ENCODE data around the gene ECI2.

Gene ECI2

GRCh38 chr6:4155848-4156466 is 20.6 kb upstream of the ECI2 start:
- peak; percentile 74 for DNase-seq
- H3K9me3 Mint-ChIP-seq: peaks cover 10% of the 10 kb centered on the region
- no peak overlapping the region for H3K4me3 Mint-ChIP-seq
- peak; percentile 80 for TF ChIP-seq CTCF (IDR thresholded peaks at IDR 0.05)
- H3K27me3 Mint-ChIP-seq (ENCODE audit: low read depth, poor library complexity): peaks cover 6% of the 10 kb centered on the region
- H3K36me3 Mint-ChIP-seq (ENCODE audit: low read depth): no peaks in the 10 kb centered on the region
- H3K27ac Mint-ChIP-seq: no peak overlapping the region
- H3K4me1 Mint-ChIP-seq: peaks cover 18% of the 10 kb centered on the region

- no peak for TF ChIP-seq CTCF (IDR thresholded peaks at IDR 0.05)
- no peaks in the 10 kb centered on the region for H3K36me3 Mint-ChIP-seq (ENCODE audit: low read depth)
- no peak overlapping the region for H3K4me3 Mint-ChIP-seq
- H3K4me1 Mint-ChIP-seq: peaks cover 18% of the 10 kb centered on the region
- H3K27me3 Mint-ChIP-seq (ENCODE audit: low read depth, poor library complexity): no peaks in the 10 kb centered on the region
- no peak for DNase-seq
- H3K9me3 Mint-ChIP-seq: peaks cover 23% of the 10 kb centered on the region
- H3K27ac Mint-ChIP-seq: no peak overlapping the region
Observed at GRCh38 chr6:4153514-4153985, 18.2 kb upstream of the ECI2 start.

- Mint-ChIP-seq H3K27me3 (ENCODE audit: low read depth, poor library complexity) (peaks cover 3% of the 10 kb centered on the region), H3K4me1 (no peaks in the 10 kb centered on the region), H3K36me3 (ENCODE audit: low read depth) (no peaks in the 10 kb centered on the region), H3K4me3 (no peak overlapping the region), H3K9me3 (peaks cover 14% of the 10 kb centered on the region), H3K27ac (no peak overlapping the region)
- no peak for TF ChIP-seq CTCF (IDR thresholded peaks at IDR 0.05)
- DNase-seq: no peak
Observed at GRCh38 chr6:4145083-4145482, 9.7 kb upstream of the ECI2 start.

GRCh38 chr6:4139272-4139671 is 3.9 kb upstream of the ECI2 start:
- Mint-ChIP-seq H3K4me1 (peaks cover 10% of the 10 kb centered on the region), H3K9me3 (no peaks in the 10 kb centered on the region), H3K27me3 (ENCODE audit: low read depth, poor library complexity) (peaks cover 19% of the 10 kb centered on the region), H3K4me3 (no peak overlapping the region), H3K36me3 (ENCODE audit: low read depth) (no peaks in the 10 kb centered on the region), H3K27ac (no peak overlapping the region)
- no peak for TF ChIP-seq CTCF (IDR thresholded peaks at IDR 0.05)
- no peak for DNase-seq

- DNase-seq: no peak
- no peak for TF ChIP-seq CTCF (IDR thresholded peaks at IDR 0.05)
- Mint-ChIP-seq H3K36me3 (ENCODE audit: low read depth) (peaks cover 6% of the 10 kb centered on the region), H3K27ac (no peak overlapping the region), H3K4me1 (peaks cover 21% of the 10 kb centered on the region), H3K9me3 (peaks cover under 1% of the 10 kb centered on the region), H3K4me3 (no peak overlapping the region), H3K27me3 (ENCODE audit: low read depth, poor library complexity) (peaks cover 19% of the 10 kb centered on the region)
Observed at GRCh38 chr6:4138186-4138585, 2.8 kb upstream of the ECI2 start.

GRCh38 chr6:4136354-4136831 is 1.0 kb upstream of the ECI2 start:
- Mint-ChIP-seq H3K9me3 (peaks cover 17% of the 10 kb centered on the region), H3K27ac (no peak overlapping the region), H3K27me3 (ENCODE audit: low read depth, poor library complexity) (peaks cover 16% of the 10 kb centered on the region), H3K4me1 (peaks cover 23% of the 10 kb centered on the region), H3K4me3 (peak overlapping the region; percentile 85), H3K36me3 (ENCODE audit: low read depth) (peaks cover 23% of the 10 kb centered on the region)
- no peak for TF ChIP-seq CTCF (IDR thresholded peaks at IDR 0.05)
- DNase-seq: no peak
